HepG2 (cell line): ENCODE data around the gene CHL1. TPM values are rescaled to one million over a fixed set of nuclear protein-coding genes. Genes with fewer than 3 reads are reported as not detected.

Source experiments
- ATAC-seq: fragments of 200-7000 bp; cut with Tn5 transposase; 3 replicates; pipeline ENCODE4 v1.9.1; 2020; ENCODE audit warnings: mild to moderate bottlenecking, moderate library complexity
- BruUV-seq: library from RNA; stranded (reverse); fragments of 400-500 nt; replicated peaks from 2 replicates; lab custom pipeline; 2021; lab: Mats Ljungman, UMichigan
- CTCF ChIA-PET: fragments of 300-600 bp; formaldehyde crosslinking; extraction: SDS; loops from one replicate; lab custom pipeline; 2021; ENCODE audit warnings: low total read pairs, inconsistent platforms, low intra/inter-chr PET ratio; lab: Yijun Ruan, JAX
- POLR2A ChIA-PET: fragments of 350-600 bp; sonication (Branson Sonifier 250); formaldehyde crosslinking; loops from one replicate; lab custom pipeline; 2020; ENCODE audit warnings: antibody characterized with exemption, inconsistent platforms; lab: Yijun Ruan, JAX
- DNase-seq: peaks from one replicate; pipeline ENCODE4 v3.0.0-alpha.2; 2015; ENCODE audit warnings: low spot score
- FAIRE-seq: peaks from 3 replicates; lab custom pipeline; 2011; peaks lifted over from hg19 to GRCh38; lab: Jason Lieb, UNC
- H2AFZ ChIP-seq: one replicate; pipeline ENCODE4 v1.6.1; 2011; ENCODE audit warnings: low read length, inconsistent platforms
- H3K27ac ChIP-seq: fragments of 300-600 bp; 3 replicates; pipeline ENCODE4 v1.8.0; 2011; ENCODE audit warnings: mixed run types, mild to moderate bottlenecking, mixed read lengths, low read length, inconsistent platforms; ENCODE audit not compliant: insufficient read depth; ENCODE audit errors: extremely low read length
- H3K27me3 ChIP-seq, 2 experiments: fragments of 200-600 bp in 1 of 2; 2 replicates in 1 of 2; 3 replicates in 1 of 2; pipeline versions ENCODE4 v1.6.0 to v1.8.0; 2011; ENCODE audit warnings: low read length in 2 of 2, mild to moderate bottlenecking in 2 of 2, moderate library complexity in 2 of 2, inconsistent platforms in 1 of 2; ENCODE audit not compliant: insufficient read depth in 2 of 2, control insufficient read depth in 1 of 2
- H3K36me3 ChIP-seq, 2 experiments: fragments of 200-600 bp in 1 of 2; replicated peaks in 1 of 2; 2 replicates in 1 of 2; 3 replicates in 1 of 2; pipeline versions ENCODE4 v1.5.1 to v1.8.0; 2011; ENCODE audit warnings: low read length in 2 of 2, inconsistent platforms in 1 of 2; ENCODE audit not compliant: insufficient read depth in 2 of 2, control insufficient read depth in 1 of 2
- H3K4me1 ChIP-seq: 2 replicates; pipeline ENCODE4 v1.5.1; 2012; ENCODE audit warnings: low read length, inconsistent platforms; ENCODE audit not compliant: insufficient read depth
- H3K4me2 ChIP-seq: 2 replicates; pipeline ENCODE4 v1.6.0; 2011; ENCODE audit warnings: low read depth, low read length, inconsistent platforms
- H3K4me3 ChIP-seq, 3 experiments: fragments of 200-600 bp in 1 of 3; sonication (generic), shearing (Covaris generic) in 1 of 3; replicated peaks in 1 of 3; 2 replicates each; pipeline ENCODE4 v1.5.1; 2011 to 2016; ENCODE audit warnings: low read length in 3 of 3, inconsistent platforms in 2 of 3, low read depth in 2 of 3, mild to moderate bottlenecking in 2 of 3, control low read depth in 1 of 3, mixed read lengths in 1 of 3; ENCODE audit not compliant: insufficient read depth in 1 of 3
- H3K79me2 ChIP-seq: one replicate; pipeline ENCODE4 v1.6.1; 2011; ENCODE audit warnings: low read length, inconsistent platforms; ENCODE audit not compliant: insufficient read depth
- H3K9ac ChIP-seq: 2 replicates; pipeline ENCODE4 v1.6.0; 2011; ENCODE audit warnings: mild to moderate bottlenecking, low read depth, low read length, inconsistent platforms; ENCODE audit not compliant: insufficient read depth
- H3K9me3 ChIP-seq: 2 replicates; pipeline ENCODE4 v1.5.1; 2012; ENCODE audit warnings: mild to moderate bottlenecking, low read length
- H4K20me1 ChIP-seq: 2 replicates; pipeline ENCODE4 v1.6.0; 2011; ENCODE audit warnings: inconsistent platforms, mild to moderate bottlenecking, low read length, moderate library complexity; ENCODE audit not compliant: insufficient read depth
- AHR ChIP-seq: IDR thresholded peaks from 2 replicates; pipeline ENCODE4 v1.6.1; 2018; ENCODE audit warnings: missing genetic modification reagents, missing compliant biosample characterization
- EEA1 ChIP-seq: sonication (generic); formaldehyde crosslinking; IDR thresholded peaks from 2 replicates; pipeline ENCODE4 v1.5.1; 2020; ENCODE audit warnings: mild to moderate bottlenecking, missing genetic modification reagents, borderline replicate concordance
- HMGA1 ChIP-seq: sonication (generic); formaldehyde crosslinking; conservative IDR thresholded peaks from 2 replicates; pipeline ENCODE4 v1.4.0; 2020; ENCODE audit warnings: missing genetic modification reagents
- HNRNPK ChIP-seq: fragments of 200-400 bp; formaldehyde crosslinking; IDR thresholded peaks from 2 replicates; pipeline ENCODE4 v1.6.1; 2018; ENCODE audit warnings: low read length, low read depth, moderate library complexity, mild to moderate bottlenecking; ENCODE audit not compliant: poor library complexity, severe bottlenecking
- KDM5B ChIP-seq: sonication (generic); formaldehyde crosslinking; IDR thresholded peaks from 2 replicates; pipeline ENCODE4 v1.4.0; 2020; ENCODE audit warnings: missing genetic modification reagents, mild to moderate bottlenecking, borderline replicate concordance
- MTF2 ChIP-seq: sonication (generic); formaldehyde crosslinking; IDR thresholded peaks from 2 replicates; pipeline ENCODE4 v1.5.0; 2020; ENCODE audit warnings: missing genetic modification reagents, borderline replicate concordance
- MXD4 ChIP-seq: IDR thresholded peaks from 2 replicates; pipeline ENCODE4 v1.6.1; 2016; ENCODE audit warnings: mild to moderate bottlenecking, missing biosample characterization, missing genetic modification reagents
- MXI1 ChIP-seq: IDR thresholded peaks from 3 replicates; pipeline ENCODE4 v1.6.1; 2012; ENCODE audit warnings: low read depth, low read length, inconsistent platforms, borderline replicate concordance
- PAF1 ChIP-seq: IDR thresholded peaks from 2 replicates; pipeline ENCODE4 v1.6.1; 2016; ENCODE audit warnings: missing genetic modification reagents, missing compliant biosample characterization
- RAD51 ChIP-seq: fragments of 450-650 bp; IDR thresholded peaks from 2 replicates; pipeline ENCODE4 v1.6.1; 2016; ENCODE audit warnings: borderline replicate concordance
- SNAPC5 ChIP-seq: sonication (generic); formaldehyde crosslinking; IDR thresholded peaks from 2 replicates; pipeline ENCODE4 v1.8.1; 2023; ENCODE audit warnings: mild to moderate bottlenecking, missing genetic modification reagents, borderline replicate concordance
- TAF15 ChIP-seq: fragments of 200-400 bp; formaldehyde crosslinking; IDR thresholded peaks from one replicate; pipeline ENCODE4 v1.6.1; 2018; ENCODE audit warnings: mild to moderate bottlenecking, low read depth, low read length; ENCODE audit not compliant: poor library complexity, severe bottlenecking
- ZC3H13 ChIP-seq: sonication (generic); formaldehyde crosslinking; IDR thresholded peaks from 2 replicates; pipeline ENCODE4 v1.8.1; 2023; ENCODE audit warnings: mild to moderate bottlenecking, missing genetic modification reagents, moderate library complexity
- ZNF547 ChIP-seq: sonication (generic); formaldehyde crosslinking; IDR thresholded peaks from 2 replicates; pipeline ENCODE4 v1.5.1; 2020; ENCODE audit warnings: mild to moderate bottlenecking, missing genetic modification reagents
- ZNF557 ChIP-seq: sonication (generic); formaldehyde crosslinking; IDR thresholded peaks from 2 replicates; pipeline ENCODE4 v1.4.0; 2020; ENCODE audit warnings: missing genetic modification reagents
- ZNF563 ChIP-seq: sonication (generic); formaldehyde crosslinking; IDR thresholded peaks from 2 replicates; pipeline ENCODE4 v1.8.0; 2022; ENCODE audit warnings: mild to moderate bottlenecking, moderate library complexity, missing genetic modification reagents
- ZNF775 ChIP-seq: sonication (generic); formaldehyde crosslinking; IDR thresholded peaks from 2 replicates; pipeline ENCODE4 v1.4.0; 2020; ENCODE audit warnings: missing genetic modification reagents, mild to moderate bottlenecking, moderate library complexity, borderline replicate concordance
- ZSCAN22 ChIP-seq: sonication (generic); formaldehyde crosslinking; IDR thresholded peaks from 2 replicates; pipeline ENCODE4 v1.4.0; 2020; ENCODE audit warnings: mild to moderate bottlenecking, missing genetic modification reagents
- ZSCAN25 ChIP-seq: sonication (generic); formaldehyde crosslinking; IDR thresholded peaks from 2 replicates; pipeline ENCODE4 v1.8.0; 2022; ENCODE audit warnings: mild to moderate bottlenecking, missing genetic modification reagents
- WGBS: methylation state at CpG from one replicate; pipeline ENCODE4 v1.1.6; 2017; ENCODE audit warnings: low lambda C conversion rate; 5-methylcytosine and 5-hydroxymethylcytosine counted together
- in situ Hi-C: cut with HindIII; loops from 2 replicates; pipeline ENCODE4 v1.10.0; 2017; ENCODE audit warnings: low pct_unique_long_range_greater_than_20kb; ENCODE audit not compliant: extremely low pct_ligation_motif_present
- intact Hi-C: fragments of 100-400 bp; cut with micrococcal nuclease; formaldehyde crosslinking; loops from one replicate; pipeline ENCODE4 v1.10.0; 2022; ENCODE audit not compliant: unreplicated experiment
- polyA plus RNA-seq, 8 experiments: library from polyadenylated mRNA; depleted of rRNA in 3 of 8; stranded (reverse) in 7 of 8; unstranded in 1 of 8; fragments of >200 nt; fragmentation: Illumina TruSeq in 4 of 8; extraction: Trizol in 4 of 8; gene quantifications; 2 replicates each; pipeline versions ENCODE4 v1.2.1 to v1.2.3, GENCODE V29; 2011 to 2016; ENCODE audit warnings: low read depth in 4 of 8, missing spikeins in 1 of 8, mixed read lengths in 1 of 8; ENCODE audit not compliant: insufficient read depth in 1 of 8
- total RNA-seq, 5 experiments: library from RNA; depleted of rRNA; stranded (reverse); fragments of >200 nt; fragmentation: Illumina TruSeq; extraction: Trizol; gene quantifications; 2 replicates each; pipeline ENCODE4 v1.2.3, GENCODE V29; 2016; ENCODE audit warnings: low read depth in 1 of 5
- TF ChIP-seq, protein P1 (sequence below): sonication (generic); formaldehyde crosslinking; IDR thresholded peaks from 2 replicates; pipeline ENCODE4 v1.4.0; 2020; ENCODE audit warnings: mild to moderate bottlenecking, missing genetic modification reagents

CHL1 gene
- total and polyA plus RNA-seq, 2 of the 13 experiments (the other 11 are each of a cell fraction or from before 2014, with no cell fraction given), result not detected

- TF ChIP-seq ZC3H13 (no peak), EEA1 (CRISPR knock-in tag) (no peak)
Observed at GRCh38 chr3:284322-284721, 87.8 kb downstream of the CHL1 start (continued).

- no peaks in the 10 kb centered on the region for H3K9me3 ChIP-seq
- H3K79me2 ChIP-seq, result no peaks in the 10 kb centered on the region
- no peaks in the 10 kb centered on the region for H4K20me1 ChIP-seq
- no peaks in the 10 kb centered on the region for H3K4me1 ChIP-seq
- ATAC-seq, result no peak
- no peak overlapping the region for H3K4me3 ChIP-seq
- DNase-seq, result no peak
- H3K36me3 ChIP-seq, result no peaks in the 10 kb centered on the region
- H3K27ac ChIP-seq, result no peak overlapping the region
- 51% methylated on average over 4 of the region's 4 CpGs for whole genome bisulfite sequencing
- TF ChIP-seq SNAPC5 (CRISPR knock-in tag) (no peak), MXD4 (no peak), ZSCAN22 (no peak), PAF1 (CRISPR knock-in tag) (no peak), TAF15 (no peak), MTF2 (CRISPR knock-in tag) (no peak), HMGA1 (CRISPR knock-in tag) (no peak), ZNF775 (no peak), ZNF557 (CRISPR knock-in tag) (no peak), HNRNPK (no peak), ZNF547 (CRISPR knock-in tag) (no peak), KDM5B (CRISPR knock-in tag) (no peak), AHR (CRISPR knock-in tag) (no peak), ZSCAN25 (no peak), ZNF563 (CRISPR knock-in tag) (no peak), RAD51 (no peak), MXI1 (no peak)
- TF ChIP-seq, protein P1, sequence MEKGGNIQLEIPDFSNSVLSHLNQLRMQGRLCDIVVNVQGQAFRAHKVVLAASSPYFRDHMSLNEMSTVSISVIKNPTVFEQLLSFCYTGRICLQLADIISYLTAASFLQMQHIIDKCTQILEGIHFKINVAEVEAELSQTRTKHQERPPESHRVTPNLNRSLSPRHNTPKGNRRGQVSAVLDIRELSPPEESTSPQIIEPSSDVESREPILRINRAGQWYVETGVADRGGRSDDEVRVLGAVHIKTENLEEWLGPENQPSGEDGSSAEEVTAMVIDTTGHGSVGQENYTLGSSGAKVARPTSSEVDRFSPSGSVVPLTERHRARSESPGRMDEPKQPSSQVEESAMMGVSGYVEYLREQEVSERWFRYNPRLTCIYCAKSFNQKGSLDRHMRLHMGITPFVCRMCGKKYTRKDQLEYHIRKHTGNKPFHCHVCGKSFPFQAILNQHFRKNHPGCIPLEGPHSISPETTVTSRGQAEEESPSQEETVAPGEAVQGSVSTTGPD (CRISPR knock-in tag), result no peak
- POLR2A ChIA-PET, result no interaction called here
- H2AFZ ChIP-seq, result no peak overlapping the region
- intact Hi-C loops, result no loop called here
- no peak overlapping the region for H3K9ac ChIP-seq
- CTCF ChIA-PET, result no interaction called here
- H3K27me3 ChIP-seq, result no peaks in the 10 kb centered on the region
- no peak for FAIRE-seq
- BruUV-seq, result no TSS peak
- in situ Hi-C loops, result no loop called here
- no peak overlapping the region for H3K4me2 ChIP-seq
Observed at GRCh38 chr3:288417-288816, 91.9 kb downstream of the CHL1 start.
